ENCODE measurements around the gene MCL1.

MCL1 gene

DNA sequence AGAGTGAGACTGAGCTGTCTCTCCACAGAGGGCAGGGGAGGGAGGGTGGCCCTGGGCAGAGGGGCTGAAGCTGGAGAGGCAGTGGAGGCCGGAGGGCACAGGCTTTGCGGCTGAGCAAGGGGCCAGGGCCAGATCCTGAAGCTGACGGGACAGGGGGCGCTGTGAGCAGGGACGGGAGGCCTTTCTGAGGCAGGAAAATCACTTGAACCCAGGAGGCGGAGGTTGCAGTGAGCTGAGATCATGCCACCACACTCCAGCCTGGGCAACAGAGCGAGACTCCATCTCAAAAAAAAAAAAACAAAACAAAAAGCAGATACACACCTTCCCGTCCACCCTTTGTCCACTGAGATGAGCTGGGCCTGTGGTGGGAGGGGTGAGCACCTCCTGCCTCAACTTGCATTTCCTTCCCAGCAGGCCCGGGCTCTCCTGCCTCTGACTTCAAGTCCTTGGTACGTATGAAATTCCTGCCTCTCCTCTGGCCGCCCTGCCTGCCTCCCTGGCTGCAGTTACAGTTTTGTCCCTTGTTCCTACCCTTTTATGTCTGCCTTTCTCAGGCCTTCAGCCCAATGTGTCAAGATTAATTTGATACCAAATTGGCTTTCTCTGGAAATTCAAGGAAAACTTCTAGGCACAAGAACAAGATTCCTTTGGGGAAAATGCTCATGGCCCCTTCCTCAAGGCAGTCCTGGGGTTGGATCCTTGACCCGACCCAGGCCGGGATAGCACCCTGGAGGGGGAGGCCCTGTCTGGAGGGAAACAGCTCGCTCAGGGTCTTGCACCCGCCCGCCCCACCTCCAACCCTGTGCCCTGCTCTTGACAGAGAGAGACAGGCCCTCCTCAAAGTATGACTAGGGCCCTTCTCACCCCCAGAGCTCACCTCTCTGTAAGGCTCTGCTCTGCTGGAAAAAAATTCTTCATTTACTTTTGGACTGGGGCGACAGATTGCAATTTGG, 41.4 kb downstream of the MCL1 start:
- no peak for DNase-seq (ENCODE audit: low read depth in 2 of 2)

DNA sequence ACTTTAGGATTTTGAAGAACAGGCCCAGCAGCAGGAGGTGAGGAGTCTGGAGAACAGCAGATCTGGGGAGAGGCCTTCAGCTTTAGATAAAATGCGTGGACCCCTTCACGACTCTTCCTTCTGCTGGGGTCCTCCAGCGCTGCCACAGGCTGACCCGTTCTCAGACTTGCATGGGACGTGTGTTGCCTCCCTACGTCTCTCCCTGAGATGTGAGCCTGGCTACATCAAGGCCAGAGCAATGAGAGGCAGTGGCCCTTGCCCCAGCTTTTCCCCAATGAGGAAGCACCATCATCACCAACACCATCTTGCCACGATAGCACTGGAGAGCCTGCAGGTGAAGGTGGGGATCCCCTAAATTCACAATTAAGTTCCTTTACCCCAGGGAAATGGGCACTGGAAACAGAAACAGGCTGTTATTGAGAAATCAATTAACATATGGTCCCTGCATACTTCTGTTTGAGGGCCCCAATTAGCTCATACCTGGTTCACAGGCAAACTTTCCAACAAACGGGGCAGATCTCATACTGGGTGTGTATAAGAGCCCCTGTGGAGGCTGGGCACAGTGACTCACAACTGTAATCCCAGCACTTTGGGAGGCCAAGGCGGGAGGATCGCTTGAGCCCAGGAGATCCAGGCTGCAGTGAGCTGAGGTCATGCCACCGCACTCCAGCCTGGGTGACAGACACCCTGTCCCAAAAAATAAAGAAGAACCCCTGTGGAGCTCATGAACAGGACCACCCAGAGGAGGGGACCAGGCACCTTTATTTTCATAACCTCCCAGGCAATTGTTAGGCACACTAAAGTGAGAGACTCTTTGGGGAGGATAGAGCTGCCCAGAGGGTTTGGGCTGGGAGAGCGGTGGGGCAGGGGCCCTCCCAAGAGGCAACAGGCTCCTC, 42.3 kb downstream of the MCL1 start:
- no peak for DNase-seq (ENCODE audit: low read depth in 2 of 2)

DNA sequence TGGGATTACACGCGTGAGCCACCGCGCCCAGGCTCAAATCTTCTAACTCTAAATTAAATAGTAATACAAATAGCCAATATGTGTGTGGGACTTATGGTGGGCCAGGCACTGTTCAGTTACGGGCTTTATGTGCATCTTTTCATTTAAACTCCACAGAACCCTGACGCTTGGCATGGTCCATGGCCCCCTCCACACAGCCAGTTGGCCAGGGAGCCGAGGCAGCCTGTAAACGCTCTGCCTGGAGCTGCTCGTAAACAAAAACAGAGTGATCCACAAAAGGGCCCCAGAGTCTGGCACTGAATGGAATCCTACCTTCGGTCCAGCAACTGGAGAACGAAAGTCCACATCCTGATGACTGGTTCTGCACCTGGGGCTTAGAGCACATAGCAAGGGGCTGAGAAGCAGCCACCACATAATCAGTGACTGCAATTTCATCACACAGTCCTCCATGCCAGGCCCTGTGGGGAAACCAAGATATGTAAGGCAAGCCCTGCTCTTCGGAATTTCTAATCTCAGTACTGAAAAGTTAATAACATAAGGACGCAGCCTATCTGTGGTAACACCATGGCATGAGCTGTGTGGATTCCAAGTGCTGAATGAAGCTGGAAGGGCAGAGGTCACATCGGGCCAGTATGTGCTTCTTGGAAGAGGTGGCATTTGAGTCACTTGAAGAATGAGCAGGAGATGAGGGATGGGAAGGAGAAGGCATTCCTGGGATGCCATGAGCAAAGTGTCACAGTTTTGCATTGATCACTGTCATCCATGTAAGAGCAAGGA, 43.7 kb downstream of the MCL1 start:
- no peak for DNase-seq (ENCODE audit: low read depth in 2 of 2)

DNA sequence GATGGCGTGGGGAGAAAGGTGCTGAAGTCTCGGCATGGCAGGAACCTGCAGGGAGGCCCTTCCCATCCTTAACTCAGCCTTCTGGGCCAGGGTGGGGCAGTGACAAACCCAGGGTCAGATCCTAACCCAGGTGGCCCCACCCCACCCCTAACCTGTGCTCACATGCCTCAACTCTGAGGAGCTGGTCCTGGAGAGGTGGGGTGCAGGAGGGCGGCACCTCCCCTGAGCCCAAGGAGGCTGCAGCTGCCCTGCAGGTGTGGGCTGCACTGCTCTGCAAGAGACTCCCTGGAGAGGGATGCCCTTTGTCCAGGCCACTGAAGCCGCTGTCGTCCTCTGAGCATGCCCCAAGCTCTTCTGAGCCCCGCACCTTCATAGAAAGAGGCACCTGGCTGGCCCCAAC, 45.4 kb downstream of the MCL1 start:
- DNase-seq (ENCODE audit: low read depth in 2 of 2) = no peak

DNA sequence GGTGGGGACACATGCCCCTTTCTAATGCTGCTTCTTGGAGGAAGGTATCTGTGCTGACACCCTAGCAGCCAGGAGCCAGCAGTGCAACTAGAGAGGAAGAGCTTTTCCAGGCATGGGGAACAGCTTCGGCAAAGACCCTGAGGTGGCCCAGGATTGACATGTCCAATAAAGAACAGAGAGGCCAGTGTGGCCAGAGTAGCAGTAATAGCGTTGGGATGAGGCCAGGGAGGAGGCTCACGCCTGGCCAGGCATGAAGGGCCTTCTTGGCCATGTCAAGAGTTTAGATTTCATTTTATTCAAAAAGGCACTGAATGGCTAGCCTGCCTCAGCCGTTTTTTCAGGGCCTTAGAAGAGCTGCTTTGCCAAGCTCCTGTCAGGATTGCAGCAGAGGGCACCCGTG, 46.5 kb downstream of the MCL1 start:
- no peak for DNase-seq (ENCODE audit: low read depth in 2 of 2)

DNA sequence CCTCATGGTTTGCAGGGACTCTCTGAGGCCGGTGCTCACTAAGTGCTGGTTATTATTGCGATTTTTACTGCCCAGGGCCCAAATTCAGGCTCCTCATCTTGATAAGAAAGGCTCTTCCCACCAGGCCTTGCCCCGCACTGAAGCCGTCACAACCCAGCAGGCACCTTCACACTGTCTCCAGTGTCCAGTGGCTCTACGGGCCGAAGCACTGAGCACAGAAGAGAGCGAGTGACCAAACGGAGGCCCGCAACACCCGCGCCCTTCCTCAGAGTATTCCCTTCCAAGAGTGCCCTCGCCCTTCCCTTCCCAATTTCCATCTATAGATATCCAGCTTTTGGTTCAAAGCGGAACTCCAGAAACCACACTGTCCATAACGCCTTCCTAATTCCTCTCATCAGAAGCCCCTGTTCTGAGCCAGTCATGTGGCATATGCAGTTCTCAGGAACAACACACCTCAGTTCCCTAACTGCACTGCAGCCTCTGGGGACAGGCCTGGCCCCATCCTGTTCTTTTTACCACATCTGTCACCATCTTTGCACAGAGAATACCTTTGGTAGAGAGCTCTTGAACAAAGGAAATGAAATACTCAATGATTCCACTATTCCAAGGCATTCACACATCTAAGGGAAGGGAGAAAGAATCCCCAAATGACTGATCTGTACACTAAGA, 48.8 kb downstream of the MCL1 start:
- DNase-seq (ENCODE audit: low read depth in 2 of 2) = no peak

DNA sequence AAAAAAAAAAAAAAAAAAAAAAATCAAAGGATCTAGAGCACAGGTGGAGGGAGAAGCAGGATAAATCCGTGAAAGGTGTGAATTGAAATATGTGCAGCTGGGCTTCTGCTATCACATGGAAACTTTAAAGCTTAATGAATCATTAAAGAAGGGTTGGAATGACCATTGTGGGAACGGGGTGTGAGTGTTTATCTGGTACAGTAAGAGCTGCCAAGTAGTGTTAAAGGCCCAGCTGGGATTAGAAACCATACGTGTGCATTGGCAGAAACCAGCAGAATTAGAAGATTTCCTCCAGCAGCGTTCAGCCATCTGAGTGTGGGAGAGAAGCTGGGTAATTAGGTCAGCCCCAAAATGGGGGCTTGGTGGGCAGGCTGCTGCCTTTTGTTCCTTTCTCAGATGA, 50.4 kb downstream of the MCL1 start:
- DNase-seq (ENCODE audit: low read depth in 2 of 2) = no peak

DNA sequence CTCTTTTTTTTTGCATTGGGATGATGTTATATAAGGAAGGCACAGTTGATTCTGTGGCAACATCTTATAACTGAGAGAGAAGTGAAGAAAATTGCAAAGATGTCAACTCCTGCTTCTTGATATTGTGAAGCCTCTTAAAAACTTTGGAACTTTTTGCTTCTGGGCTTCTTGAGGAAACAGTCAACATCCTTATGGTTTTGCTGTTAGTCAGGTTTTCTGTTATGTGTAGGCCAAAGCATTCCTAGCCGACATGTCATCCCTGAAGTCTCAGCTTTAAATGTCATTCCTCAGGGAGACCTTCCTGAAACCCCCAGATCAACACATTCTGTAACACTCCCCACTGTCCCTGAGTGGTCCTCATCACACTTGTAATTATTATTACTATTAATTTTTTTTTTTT, 51.2 kb downstream of the MCL1 start:
- DNase-seq (ENCODE audit: low read depth in 2 of 2) = no peak

DNA sequence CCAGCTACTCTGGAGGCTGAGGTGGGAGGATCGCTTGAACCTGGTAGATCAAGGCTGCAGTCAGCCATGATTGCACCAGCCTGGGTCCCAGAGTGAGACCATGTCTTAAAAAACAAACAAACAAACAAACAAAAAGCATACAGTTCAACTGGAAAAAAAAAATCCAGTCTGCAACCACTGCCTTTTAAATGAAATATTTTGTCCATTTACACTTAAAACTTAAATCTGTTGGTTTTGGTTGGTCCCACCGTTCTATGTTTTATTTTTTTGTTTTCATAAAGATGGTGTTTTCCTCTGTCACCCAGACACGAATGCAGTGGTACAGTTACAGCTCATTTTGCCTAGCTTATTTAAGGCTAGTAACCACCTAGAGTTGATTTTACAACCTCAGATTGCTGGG, 54.1 kb downstream of the MCL1 start:
- DNase-seq (ENCODE audit: low read depth in 2 of 2) = no peak

Data from stimulated activated CD8-positive, alpha-beta memory T cell treated with anti-CD3 and anti-CD28 coated beads, Interleukin-2, amount 100 ng/mL, for 1 hour (primary cell).